Measurements from ENCODE around the gene MYOCOS.

DNA sequence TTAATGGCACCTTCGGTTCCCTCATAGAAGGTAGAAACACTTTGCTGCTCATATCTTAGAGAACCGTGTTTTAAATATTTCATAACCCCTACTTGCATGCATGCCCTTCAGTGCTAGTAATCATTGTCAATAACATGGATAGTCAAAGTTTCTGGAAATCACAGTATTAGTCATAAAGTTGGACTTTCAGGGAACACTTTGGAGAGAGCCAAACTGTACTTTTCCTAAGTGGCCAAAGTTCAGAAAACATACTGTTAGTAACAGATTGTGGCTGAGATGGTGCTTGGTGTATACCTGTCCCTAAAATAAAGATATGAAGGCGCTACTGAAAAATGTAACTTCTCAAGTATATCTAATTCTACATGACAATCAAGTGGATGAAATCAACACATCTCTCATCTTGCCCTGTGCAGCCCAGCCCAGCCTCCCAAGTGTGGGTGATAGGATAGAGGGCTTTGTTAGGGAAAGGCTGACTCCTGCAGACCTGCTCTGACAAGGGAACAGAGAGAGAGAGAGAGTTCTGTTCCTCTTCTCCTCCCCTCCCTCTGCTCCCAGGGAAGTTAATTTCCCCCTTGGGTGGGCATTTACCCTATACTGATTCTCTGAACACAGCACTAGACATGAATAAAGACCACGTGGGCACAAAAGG lies 16.0 kb downstream of the MYOCOS start:
- TF ChIP-seq POLR2A (IDR thresholded peaks at IDR 0.05; ENCODE audit: low read depth, low read length) (no peak), CTCF (IDR thresholded peaks at IDR 0.05; ENCODE audit: extremely low read depth in 1 of 2, insufficient read depth in 1 of 2, low read depth in 1 of 2, low read length in 2 of 2) (no peak), EZH2 (IDR thresholded peaks at IDR 0.05; ENCODE audit: borderline replicate concordance, low read depth, low read length, severe bottlenecking) (no peak), JUN (IDR thresholded peaks at IDR 0.05; ENCODE audit: borderline replicate concordance, insufficient read depth, insufficient read length, low read depth) (no peak), POLR2AphosphoS5 (IDR thresholded peaks at IDR 0.05; ENCODE audit: insufficient read depth, low read depth, low read length) (no peak), MAX (IDR thresholded peaks at IDR 0.05; ENCODE audit: insufficient read depth, insufficient read length) (no peak)
